Measurements from ENCODE around the gene STEAP2.
A peak's percentile ranks its signal among the peaks of the same experiment; 100 is the strongest.

DNA sequence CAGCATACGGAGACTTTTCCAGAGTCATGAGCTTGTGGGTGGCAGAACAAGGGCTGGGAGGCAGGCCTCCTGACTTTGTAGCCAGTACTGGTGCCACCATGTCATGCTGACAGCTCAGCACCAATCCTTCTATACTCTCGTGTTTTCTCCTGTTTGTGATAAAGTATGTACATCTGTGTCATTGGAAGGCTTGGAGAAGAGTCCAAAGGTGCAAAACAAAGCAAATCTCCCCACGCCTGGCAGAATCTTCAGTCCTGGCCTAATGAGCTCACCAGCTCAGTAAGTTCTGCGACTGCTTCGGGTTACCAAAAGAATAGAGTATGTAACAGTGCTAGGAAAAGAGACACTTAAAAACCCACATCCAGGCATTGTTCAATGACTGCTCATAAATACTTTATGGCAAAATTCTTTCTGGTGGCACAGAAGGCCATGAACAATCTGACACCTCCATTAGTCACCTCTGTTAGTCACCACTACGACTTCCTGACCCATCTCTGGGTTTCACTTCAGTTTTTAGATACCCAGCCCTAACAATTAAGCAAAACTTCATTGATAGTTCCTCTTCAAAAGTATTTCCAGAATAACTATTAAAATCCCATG is 32.8 kb upstream of the STEAP2 start:
- TF ChIP-seq, protein P1, sequence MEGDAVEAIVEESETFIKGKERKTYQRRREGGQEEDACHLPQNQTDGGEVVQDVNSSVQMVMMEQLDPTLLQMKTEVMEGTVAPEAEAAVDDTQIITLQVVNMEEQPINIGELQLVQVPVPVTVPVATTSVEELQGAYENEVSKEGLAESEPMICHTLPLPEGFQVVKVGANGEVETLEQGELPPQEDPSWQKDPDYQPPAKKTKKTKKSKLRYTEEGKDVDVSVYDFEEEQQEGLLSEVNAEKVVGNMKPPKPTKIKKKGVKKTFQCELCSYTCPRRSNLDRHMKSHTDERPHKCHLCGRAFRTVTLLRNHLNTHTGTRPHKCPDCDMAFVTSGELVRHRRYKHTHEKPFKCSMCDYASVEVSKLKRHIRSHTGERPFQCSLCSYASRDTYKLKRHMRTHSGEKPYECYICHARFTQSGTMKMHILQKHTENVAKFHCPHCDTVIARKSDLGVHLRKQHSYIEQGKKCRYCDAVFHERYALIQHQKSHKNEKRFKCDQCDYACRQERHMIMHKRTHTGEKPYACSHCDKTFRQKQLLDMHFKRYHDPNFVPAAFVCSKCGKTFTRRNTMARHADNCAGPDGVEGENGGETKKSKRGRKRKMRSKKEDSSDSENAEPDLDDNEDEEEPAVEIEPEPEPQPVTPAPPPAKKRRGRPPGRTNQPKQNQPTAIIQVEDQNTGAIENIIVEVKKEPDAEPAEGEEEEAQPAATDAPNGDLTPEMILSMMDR (IDR thresholded peaks at IDR 0.05 in 2 of 3, conservative IDR thresholded peaks at IDR 0.05 in 1 of 3; ENCODE audit: borderline replicate concordance in 1 of 3, insufficient read depth in 1 of 3, low read depth in 2 of 3, low read length in 2 of 3) = no peak
- TF ChIP-seq CEBPB (IDR thresholded peaks at IDR 0.05; ENCODE audit: low read depth) = peak; percentile 90
- TF ChIP-seq EZH2phosphoT487 (IDR thresholded peaks at IDR 0.05; ENCODE audit: borderline replicate concordance) = no peak
- TF ChIP-seq CBX3 (IDR thresholded peaks at IDR 0.05; ENCODE audit: low read depth) = peak; percentile 96
- TF ChIP-seq, protein P2, sequence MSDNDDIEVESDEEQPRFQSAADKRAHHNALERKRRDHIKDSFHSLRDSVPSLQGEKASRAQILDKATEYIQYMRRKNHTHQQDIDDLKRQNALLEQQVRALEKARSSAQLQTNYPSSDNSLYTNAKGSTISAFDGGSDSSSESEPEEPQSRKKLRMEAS (IDR thresholded peaks at IDR 0.05) = no peak; the same call in 1 of the 2 replicates
- TF ChIP-seq POLR2A (IDR thresholded peaks at IDR 0.05; ENCODE audit: borderline replicate concordance, extremely low read depth, insufficient read depth, insufficient read length) = no peak
- peak; percentile 98 for TF ChIP-seq JUND (IDR thresholded peaks at IDR 0.05)
- TF ChIP-seq EZH2 (IDR thresholded peaks at IDR 0.05) = no peak
- peak; percentile 67 for TF ChIP-seq ZBTB33 (IDR thresholded peaks at IDR 0.05; ENCODE audit: extremely low read depth, insufficient replicate concordance, low read length)
- 0 out of 2 replicates have a peak, but pooled peaks have one; percentile 1 for TF ChIP-seq RAD21 (IDR thresholded peaks at IDR 0.05; ENCODE audit: low read depth)
- TF ChIP-seq EGR1 (IDR thresholded peaks at IDR 0.05; ENCODE audit: low read depth) = peak; percentile 63
- no peak; the same call in 1 of the 2 replicates for TF ChIP-seq ELF1 (IDR thresholded peaks at IDR 0.05; ENCODE audit: borderline replicate concordance, low read depth)
- TF ChIP-seq POLR2AphosphoS5 (IDR thresholded peaks at IDR 0.05; ENCODE audit: low read depth, low read length) = peak; percentile 70
- TF ChIP-seq, protein P3, sequence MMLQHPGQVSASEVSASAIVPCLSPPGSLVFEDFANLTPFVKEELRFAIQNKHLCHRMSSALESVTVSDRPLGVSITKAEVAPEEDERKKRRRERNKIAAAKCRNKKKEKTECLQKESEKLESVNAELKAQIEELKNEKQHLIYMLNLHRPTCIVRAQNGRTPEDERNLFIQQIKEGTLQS (IDR thresholded peaks at IDR 0.05) = no peak; the same call in 1 of the 2 replicates

All from HCT116 (cell line).